HG03060 (cell line): Measurements from ENCODE around the gene HOXA10.

Experiments used
- ATAC-seq: cut with Tn5 transposase; IDR thresholded peaks from one replicate; pipeline ENCODE4 v1.9.1; 2021; ENCODE audit warnings: low read depth, moderate number of reproducible peaks; ENCODE audit not compliant: unreplicated experiment

The HOXA10 gene

GRCh38 chr7:27173956-27174873 lies at the start of gene HOXA10:
Gene HOXA10 (minus strand): TSS chr7:27174320. CDS start chr7:27174306, 14 bp downstream.
- no peak for ATAC-seq

GRCh38 chr7:27221201-27221797 lies 47.2 kb upstream of the HOXA10 start:
- no peak for ATAC-seq

GRCh38 chr7:27220440-27220955 lies 46.4 kb upstream of the HOXA10 start:
- ATAC-seq = no peak

- ATAC-seq = no peak
Measured at GRCh38 chr7:27219821-27220220, 45.7 kb upstream of the HOXA10 start.

- ATAC-seq = no peak
Measured at GRCh38 chr7:27217951-27218350, 43.8 kb upstream of the HOXA10 start.

- ATAC-seq = no peak
Measured at GRCh38 chr7:27215356-27215755, 41.2 kb upstream of the HOXA10 start.

- ATAC-seq = no peak
Measured at GRCh38 chr7:27214239-27214950, 40.3 kb upstream of the HOXA10 start.

- ATAC-seq = no peak
Measured at GRCh38 chr7:27213433-27214238, 39.5 kb upstream of the HOXA10 start.

- no peak for ATAC-seq
Measured at GRCh38 chr7:27212497-27213432, 38.6 kb upstream of the HOXA10 start.

- ATAC-seq = no peak
Measured at GRCh38 chr7:27211764-27212204, 37.7 kb upstream of the HOXA10 start.

- ATAC-seq = no peak
Measured at GRCh38 chr7:27211084-27211446, 36.9 kb upstream of the HOXA10 start.

GRCh38 chr7:27210441-27211083 lies 36.4 kb upstream of the HOXA10 start:
- ATAC-seq = no peak

- ATAC-seq = no peak
Measured at GRCh38 chr7:27209933-27210440, 35.9 kb upstream of the HOXA10 start.

GRCh38 chr7:27208998-27209397 lies 34.9 kb upstream of the HOXA10 start:
- no peak for ATAC-seq

- no peak for ATAC-seq
Measured at GRCh38 chr7:27207348-27207985, 33.3 kb upstream of the HOXA10 start.

GRCh38 chr7:27205325-27206280 lies 31.5 kb upstream of the HOXA10 start:
- ATAC-seq = no peak

- no peak for ATAC-seq
Measured at GRCh38 chr7:27204851-27205322, 30.8 kb upstream of the HOXA10 start.
